ENCODE results near the gene MTERF4. TPM values are rescaled to one million over a fixed set of nuclear protein-coding genes. Genes with fewer than 3 reads are reported as not detected.

MTERF4 gene
- total RNA-seq, 1 donor from 2014 or later, result 15.4 TPM

GRCh38 chr2:241071677-241072111 is 30.4 kb downstream of the MTERF4 start:
- no peak for ATAC-seq
- no peak for DNase-seq (ENCODE audit: low spot score)

DNA sequence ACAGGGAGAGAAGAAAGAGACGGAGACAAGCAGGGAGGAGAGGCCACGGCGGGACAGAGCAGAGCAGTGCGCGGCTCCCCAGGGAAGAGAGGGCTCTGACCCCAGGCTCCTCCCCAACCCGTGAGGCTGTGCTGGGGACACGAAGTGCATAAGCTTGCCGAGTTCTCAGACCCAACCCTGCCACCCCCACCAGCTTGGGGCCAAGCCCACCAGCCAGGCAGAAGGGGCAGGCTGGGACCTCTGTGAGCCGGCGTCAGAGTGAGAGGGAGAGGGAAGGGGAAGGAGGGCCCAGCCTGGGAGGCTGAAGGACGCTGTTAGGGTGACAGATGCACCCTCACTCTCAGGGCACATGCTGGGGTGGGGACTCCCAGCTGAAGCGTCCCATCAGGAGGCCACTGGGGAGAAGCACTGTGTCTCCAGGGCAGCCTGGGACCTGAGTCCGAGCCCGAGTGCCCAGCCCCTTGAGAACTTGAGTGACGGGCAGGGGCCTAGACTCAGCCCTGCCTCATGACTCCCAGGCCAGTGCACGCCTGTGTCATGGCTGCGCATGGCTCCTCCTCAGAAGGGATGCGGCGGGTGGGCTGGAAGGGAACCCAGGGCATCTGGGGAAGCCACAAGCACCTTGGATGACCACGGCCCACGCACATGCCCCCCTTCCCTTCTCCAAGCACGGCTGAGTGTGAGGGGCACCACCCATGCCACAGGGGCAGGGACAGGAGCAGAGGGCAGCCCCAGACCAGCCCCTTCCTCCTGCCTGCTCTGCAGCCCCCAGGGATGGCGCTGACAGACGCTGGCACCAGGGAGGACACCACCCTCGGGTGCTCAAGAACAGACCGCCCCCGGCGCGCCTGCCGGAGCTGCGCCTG is 31.0 kb downstream of the MTERF4 start:
- ATAC-seq, result no peak
- no peak for DNase-seq (ENCODE audit: low spot score)

- ATAC-seq, result no peak
- no peak for DNase-seq (ENCODE audit: low spot score)
Observed at GRCh38 chr2:241070361-241070760, 31.7 kb downstream of the MTERF4 start.

GRCh38 chr2:241069821-241070281 is 32.2 kb downstream of the MTERF4 start:
- DNase-seq (ENCODE audit: low spot score) (no peak), ATAC-seq (no peak)

DNA sequence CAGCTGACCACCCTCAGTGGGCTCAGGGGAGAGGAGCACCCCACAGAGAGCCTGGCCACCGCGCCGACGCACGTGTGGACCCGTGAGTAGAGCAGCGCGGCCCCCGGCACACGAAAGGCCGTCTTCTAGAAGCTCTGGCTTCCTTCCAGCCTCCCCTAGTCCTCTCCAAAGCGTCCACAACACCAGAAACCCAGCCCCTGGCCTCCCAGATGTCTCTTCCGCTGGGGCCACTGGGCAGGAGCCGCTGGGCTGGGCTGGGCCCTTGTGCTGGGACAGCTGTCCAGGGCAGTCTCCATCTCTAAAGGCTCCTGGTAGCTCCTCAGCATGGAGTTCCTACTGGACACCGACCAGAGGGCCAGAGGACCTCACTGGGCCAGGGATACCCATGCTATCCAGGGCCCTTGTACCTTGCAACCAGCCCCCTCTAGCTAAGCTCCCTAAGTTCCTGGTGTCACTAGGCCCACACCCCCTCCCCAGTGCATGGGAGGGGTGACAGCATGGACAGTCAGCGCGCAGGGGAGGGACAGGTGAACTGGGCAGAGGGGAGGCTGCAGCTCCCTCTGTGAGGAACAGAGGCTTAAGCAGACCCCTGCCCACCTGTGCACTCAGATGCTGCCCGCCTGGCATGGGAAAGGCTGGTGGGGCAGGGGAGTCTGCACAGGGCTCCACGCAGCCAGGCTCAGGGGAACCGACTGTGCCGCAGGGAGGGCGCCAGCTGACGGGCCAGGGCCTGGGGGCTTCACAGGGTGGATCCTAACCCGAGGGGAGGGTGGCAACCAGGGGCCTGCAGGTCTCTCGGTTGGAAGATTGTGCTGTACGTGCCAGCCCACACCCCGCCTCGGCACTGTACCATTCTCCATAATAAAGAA is 32.9 kb downstream of the MTERF4 start:
- no peak for ATAC-seq
- DNase-seq (ENCODE audit: low spot score), result no peak

- ATAC-seq, result no peak
- no peak for DNase-seq (ENCODE audit: low spot score)
Observed at GRCh38 chr2:241068136-241068941, 33.7 kb downstream of the MTERF4 start.

GRCh38 chr2:241067501-241068135 is 34.5 kb downstream of the MTERF4 start:
- ATAC-seq (no peak), DNase-seq (ENCODE audit: low spot score) (no peak)

- no peak for DNase-seq (ENCODE audit: low spot score)
- ATAC-seq, result no peak
Observed at GRCh38 chr2:241066893-241067341, 35.2 kb downstream of the MTERF4 start.

DNA sequence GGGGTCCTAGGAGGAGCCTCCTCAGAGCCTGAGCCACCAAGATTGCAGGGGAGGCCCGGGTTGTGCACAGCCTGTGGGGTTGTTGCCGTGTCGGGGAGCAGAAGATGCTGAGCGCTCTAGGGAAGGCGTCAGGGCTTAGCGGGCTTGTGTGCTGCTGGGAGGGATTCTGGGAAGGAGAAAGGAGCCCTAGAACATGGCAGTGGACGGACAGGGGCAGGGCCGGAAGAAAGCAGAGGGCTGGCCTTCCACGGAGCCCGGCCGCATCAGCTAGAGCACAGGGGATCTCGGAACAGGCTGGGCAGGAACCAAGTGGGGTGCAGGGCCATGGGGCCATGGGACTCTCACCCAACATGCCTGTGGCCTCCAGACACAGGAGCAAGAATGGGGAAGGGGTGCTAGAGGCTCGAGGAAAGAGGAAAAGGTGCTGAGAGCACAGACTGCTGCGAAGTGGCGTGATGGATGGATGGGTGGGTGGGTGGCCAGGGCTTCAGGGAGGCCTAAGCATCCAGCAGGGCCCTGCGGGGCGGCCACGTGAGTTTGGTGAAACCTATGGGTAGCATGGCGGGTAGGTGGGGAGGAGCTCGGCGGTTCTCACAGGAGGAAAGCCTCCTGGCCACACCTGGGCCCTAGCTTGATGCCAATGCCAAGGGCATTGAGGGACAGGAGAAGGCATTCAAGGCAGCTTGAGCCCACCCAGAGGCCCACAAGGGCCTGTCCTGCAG is 35.8 kb downstream of the MTERF4 start:
- DNase-seq (ENCODE audit: low spot score) (no peak), ATAC-seq (no peak)

DNA sequence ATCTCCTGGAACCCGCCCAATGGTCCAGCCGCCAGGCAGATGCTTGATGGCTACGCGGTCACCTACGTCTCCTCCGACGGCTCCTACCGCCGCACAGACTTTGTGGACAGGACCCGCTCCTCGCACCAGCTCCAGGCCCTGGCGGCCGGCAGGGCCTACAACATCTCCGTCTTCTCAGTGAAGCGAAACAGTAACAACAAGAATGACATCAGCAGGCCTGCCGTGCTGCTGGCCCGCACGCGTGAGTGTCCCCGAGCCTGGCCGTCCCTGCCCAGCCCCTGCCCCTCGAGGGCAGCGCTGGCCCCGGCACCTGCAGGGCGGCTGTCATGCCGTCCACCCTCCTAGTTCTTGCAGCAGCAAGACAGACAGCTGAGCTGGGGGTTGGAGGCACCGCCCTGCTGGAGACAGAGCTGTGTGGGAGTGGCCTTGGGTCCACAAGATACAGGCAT is 36.7 kb downstream of the MTERF4 start:
- DNase-seq (ENCODE audit: low spot score), result no peak

GRCh38 chr2:241064802-241065354 is 37.2 kb downstream of the MTERF4 start:
- DNase-seq (ENCODE audit: low spot score), result no peak

More for the DNA sequence above, 36.7 kb downstream of the MTERF4 start:
- no peak for ATAC-seq

GRCh38 chr2:241064008-241064801 is 37.9 kb downstream of the MTERF4 start:
- ATAC-seq (peak; percentile 42), DNase-seq (ENCODE audit: low spot score) (peak; percentile 45)

More at GRCh38 chr2:241064802-241065354, 37.2 kb downstream of the MTERF4 start:
- no peak for ATAC-seq

GRCh38 chr2:241063587-241063986 is 38.5 kb downstream of the MTERF4 start:
- DNase-seq (ENCODE audit: low spot score) (no peak), ATAC-seq (peak; percentile 10)

DNA sequence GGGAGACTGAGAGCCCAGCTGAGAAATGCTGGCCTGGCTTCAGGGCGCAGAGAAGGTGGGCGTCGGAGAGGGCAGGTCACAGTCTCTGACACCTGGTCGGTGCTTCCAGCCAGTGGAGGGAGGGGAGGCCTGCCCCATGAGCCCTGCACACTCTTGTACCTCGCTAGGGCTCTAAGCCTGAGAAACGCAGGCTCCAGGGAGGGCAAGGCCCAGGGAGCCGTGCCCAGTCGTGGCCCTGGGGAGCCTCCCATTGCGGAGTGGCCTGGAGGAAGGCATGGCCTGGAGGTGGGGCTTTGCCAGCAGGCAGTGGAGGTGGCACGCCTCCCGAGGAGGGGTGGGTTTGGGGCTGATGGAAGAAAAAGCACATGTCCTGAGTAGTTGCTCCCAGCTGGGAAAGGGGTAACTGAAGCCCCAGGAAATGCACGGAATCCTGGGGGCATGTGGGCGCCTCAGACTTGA is 39.0 kb downstream of the MTERF4 start:
- ATAC-seq, result peak; percentile 11
- DNase-seq (ENCODE audit: low spot score), result peak; percentile 47

- ATAC-seq, result no peak
- DNase-seq (ENCODE audit: low spot score), result no peak
Observed at GRCh38 chr2:241062389-241063092, 39.5 kb downstream of the MTERF4 start.

DNA sequence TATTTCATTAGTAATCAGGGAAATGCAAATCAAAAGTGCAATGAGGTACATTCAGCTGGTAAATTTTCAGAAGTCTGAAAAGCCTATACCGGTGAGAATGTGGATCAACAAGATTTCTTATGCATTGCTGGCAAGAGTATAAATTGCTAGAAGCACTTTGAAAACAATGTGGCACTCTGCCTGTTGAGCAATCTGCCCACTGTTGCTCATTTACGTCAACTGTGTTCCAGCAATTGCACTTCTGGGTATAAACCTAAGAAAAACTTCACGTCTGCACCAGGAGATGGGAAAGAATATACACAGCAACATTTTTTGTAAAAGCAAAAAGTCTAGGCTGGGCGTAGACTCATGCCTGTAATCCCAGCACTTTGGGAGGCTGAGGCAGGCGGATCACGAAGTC is 40.8 kb downstream of the MTERF4 start:
- no peak for ATAC-seq

GRCh38 chr2:241053576-241054251 is 48.4 kb downstream of the MTERF4 start:
- DNase-seq (ENCODE audit: low spot score) (no peak), ATAC-seq (peak; percentile 9)

More for the DNA sequence above, 40.8 kb downstream of the MTERF4 start:
- no peak for DNase-seq (ENCODE audit: low spot score)

Measured in left lobe of liver (tissue), 2 donors.